Stimulated activated CD8-positive, alpha-beta memory T cell treated with anti-CD3 and anti-CD28 coated beads, Interleukin-15, amount 100 ng/mL, for 1 hour (primary cell): ENCODE data around the gene SEPTIN11.
A peak's percentile ranks its signal among the peaks of the same experiment; 100 is the strongest.

ENCODE experiments used
- DNase-seq: peaks from one replicate; pipeline ENCODE4 v3.0.0-alpha.2; 2020; ENCODE audit warnings: low read depth

The SEPTIN11 gene

DNA sequence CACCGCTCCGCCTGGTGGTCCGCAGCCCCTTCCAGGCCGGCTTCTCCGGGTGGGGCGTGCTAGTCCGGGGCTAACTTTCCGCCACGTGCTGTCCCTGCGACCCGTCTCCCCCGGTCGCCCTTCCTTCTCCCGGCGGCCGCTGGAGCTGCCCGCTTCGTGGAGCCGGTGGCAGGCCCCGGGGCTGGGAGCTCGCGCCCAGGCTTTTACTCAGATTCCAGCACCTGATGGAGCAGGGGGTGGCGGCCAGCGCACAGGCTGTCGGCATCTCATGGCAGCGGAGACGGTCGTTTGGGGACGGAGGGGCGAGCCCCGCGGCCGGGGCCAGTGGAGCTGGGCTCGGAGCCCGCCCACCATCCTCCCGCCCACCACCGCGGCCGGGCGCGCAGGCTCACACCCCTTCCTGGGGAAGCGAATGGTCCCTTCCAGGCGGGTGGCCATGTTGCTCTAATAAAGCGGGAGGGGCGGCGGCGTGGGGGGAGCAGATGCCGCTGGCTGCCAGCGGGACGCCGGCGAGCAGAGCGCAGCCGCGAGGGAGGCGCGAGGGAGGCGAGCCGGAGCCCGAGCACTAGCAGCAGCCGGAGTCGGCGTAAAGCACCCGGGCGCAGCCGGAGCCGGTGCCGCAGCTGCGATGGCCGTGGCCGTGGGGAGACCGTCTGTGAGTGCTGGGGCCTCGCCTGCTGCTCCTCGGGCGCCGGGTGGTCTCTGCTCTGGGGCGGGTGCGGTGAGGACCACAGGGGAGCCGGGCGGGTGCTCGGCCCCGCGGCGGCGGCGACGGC, at the start of gene SEPTIN11:
Gene SEPTIN11 (plus strand): TSS at position 477 of the 776 bp plus-strand sequence. CDS start 152 bp downstream, at position 629.
- peak; percentile 64 for DNase-seq

DNA sequence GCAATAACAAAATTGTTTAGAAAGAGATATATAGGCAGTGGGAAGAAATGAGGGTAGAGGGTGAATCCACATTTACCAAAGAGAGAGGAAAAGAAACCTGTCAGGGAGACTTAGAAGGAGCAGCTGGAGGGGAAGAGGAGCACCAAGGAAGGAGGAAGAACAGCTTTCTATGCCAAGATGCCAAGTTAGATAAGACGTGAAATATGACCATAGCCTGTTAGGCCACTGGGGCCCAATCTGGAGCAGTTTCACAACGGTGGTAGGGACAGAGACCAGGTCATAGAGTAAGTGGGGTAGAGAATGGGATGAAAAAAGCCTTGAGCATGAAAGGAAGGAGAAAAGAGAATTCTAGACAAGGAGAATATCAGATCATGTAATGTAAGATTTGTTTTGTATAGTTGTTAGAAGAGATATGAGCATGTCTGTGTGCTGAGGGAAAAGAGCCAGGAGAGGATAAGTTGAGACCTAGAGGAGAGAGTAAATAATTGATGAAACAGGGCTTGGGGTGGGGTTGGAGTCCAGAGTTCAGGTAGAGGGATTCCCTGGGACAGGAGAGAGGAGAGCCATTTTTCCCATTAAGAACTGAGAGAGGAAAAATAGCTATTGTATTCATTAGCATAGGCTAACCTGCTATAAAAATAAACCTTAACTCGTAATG, 47.2 kb upstream of the SEPTIN11 start:
- DNase-seq, result no peak

DNA sequence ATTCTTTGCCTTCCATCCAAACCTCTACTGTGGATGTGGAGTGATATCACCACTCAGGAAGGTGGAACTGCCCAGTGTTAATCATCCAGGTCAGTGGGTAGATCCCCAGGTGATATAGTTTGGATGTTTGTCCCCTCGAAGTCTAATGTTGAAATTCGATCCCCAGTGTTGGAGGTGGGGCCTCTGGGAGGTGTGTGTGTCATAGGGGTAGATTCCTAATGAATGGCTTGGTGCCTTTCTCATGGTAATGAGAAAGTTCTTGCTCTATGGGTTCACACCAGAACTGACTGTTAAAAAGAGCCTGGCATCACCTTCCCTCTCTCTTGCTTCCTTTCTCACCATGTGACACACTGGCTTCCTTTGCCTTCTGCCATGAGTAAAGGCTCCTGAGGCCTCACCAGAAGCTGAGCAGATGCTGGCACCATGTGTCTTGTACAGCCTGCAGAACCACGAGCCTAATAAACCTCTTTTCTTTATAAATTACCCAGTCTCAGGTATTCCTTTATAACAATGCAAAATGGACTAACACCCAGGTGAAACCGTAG, 44.8 kb upstream of the SEPTIN11 start:
- no peak for DNase-seq

- DNase-seq, result no peak
These were observed 44.0 kb upstream of the SEPTIN11 start for GRCh38 chr4:76905521-76905920.

DNA sequence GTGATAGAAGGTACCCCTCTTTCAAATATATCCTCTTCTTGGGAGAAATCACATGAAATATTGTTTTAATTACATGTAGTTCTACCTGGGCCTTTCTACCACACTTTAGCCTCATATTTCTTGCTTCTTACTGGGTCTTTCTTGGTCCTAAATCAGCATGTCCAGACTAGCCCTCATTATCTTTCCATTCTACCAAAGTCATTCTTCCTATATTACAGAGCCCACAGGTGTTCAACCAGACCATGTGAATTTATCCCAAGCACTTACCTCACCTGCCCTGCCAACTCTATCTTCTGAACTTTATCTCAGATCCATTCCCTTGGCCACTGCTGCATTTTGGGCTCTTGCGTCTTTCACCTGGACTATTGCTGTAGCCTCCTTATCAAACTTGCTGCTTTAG, 39.8 kb upstream of the SEPTIN11 start:
- no peak for DNase-seq

DNA sequence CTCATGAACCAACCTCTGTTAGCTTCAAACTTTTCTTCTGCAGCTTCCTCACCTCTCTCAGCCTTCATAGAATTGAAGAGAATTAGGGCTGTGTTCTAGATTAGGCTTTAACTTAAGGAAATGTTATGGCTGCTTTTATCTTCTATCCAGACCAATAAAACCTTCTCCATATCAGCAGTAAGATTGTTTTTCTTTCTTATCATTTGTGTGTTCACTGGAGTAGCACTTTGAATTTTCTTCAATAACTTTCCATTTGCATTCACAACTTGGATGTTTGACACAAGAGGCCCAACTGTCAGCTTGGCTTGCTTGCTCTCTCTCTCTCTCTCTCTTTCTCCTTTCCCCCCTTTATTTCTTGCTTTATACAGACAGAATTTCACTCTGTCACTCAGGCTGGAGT, 28.8 kb upstream of the SEPTIN11 start:
- no peak for DNase-seq

DNA sequence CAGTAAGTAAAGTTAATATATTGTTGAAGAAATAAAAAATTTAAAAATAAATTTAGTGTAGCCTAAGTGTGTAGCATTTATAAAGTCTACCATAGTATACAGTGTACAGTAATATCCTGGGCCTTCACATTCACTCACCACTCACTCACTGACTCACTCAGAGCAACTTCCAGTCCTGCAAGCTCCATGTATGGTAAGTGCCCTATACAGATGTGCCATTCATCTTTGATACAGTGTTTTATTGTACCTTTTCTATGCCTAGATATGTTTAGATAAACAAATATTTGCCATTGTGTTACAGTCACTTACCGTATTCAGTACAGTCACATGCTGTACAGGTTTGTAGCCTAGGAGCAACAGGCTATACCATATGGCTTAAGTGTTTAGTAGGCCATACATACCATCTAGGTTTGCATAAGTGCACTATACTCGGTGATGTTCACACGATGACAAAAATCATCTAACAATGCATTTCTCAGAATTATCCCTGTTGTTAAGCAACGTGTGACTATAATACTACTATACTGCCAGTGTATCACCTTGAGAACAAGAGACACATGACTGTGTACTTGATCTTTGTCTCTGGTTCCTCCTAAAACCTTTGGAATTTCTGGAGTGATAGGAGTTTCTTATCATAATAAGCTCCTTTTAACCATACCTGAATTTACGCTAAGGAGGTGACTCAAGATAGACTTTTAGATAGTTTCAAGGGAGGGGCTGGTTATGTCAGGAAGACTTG, 25.8 kb upstream of the SEPTIN11 start:
- DNase-seq, result no peak

GRCh38 chr4:76926841-76927240, 22.7 kb upstream of the SEPTIN11 start:
- no peak for DNase-seq

GRCh38 chr4:76930685-76931084, 18.9 kb upstream of the SEPTIN11 start:
- DNase-seq, result no peak

DNA sequence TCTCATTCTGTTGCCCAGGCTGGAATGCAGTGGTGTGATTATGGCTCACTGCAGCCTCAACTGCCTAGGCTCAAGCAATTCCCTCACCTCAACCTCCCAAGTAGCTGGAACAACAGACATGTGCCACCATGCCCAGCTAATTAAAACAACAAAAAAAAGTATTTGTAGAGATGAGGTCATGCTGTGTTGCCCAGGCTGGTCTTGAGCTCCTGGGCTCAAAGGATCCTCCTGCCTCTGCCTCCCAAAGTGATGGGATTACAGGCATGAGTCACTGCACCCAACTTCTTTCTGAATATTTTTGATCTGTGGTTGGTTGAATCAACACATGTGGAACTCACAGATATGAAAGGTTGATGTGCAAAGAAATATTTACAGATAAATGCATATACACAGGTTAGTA, 18.5 kb upstream of the SEPTIN11 start:
- no peak for DNase-seq

DNA sequence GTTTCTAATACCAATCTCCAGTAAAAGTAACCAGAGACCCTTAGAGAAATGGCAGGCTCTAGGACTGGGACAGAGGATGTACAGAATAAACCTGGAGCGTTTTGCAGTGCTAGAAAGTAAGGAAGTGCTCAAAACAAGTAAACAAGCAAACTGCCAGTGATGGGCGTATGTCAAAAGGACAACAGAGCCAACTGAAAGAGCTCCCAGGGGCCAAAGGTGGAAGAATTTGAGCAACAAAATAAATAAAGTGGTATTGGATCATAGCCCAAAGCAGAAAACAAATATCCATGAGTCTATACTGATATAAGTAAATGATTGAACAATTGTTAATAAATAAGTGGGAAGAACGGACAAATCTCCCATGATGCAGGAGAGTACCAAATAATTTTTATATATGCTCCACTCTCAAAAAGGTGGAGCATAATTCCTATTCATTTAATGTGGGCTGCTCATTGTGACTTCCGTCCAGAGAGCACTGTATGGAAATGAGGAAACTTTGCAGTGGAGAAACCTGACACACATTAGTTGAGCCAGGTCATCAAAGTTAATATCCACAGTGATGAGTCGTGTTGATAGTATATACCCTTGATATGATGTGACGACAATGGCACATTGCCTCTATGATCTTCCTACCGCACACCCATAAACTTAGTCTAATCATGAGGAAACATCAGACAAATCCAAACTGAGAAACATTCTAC, 17.8 kb upstream of the SEPTIN11 start:
- no peak for DNase-seq

- no peak for DNase-seq
These were observed 10.4 kb upstream of the SEPTIN11 start for GRCh38 chr4:76939184-76939583.

DNA sequence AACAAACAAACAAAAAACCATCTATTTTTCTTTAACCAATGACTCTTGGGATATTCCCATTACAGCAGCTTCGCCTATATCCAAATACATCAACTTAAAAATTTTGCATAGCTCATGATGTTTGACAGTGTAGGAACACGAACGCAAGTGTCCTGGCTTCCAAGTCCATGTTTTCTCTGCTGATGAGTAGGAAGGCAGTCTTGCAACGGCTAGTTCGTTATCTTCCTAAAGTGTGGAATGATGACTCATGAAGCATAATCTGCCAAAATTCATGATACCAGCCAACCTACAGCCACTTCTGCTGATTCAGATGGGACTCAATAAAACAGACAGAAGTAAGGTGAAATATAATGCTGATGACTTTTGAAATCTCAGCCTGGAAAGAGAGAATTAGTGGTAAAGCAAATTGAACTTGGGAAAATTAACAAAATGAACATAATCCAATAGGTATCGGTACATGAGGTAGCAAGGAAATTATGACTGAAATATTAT, 6.4 kb upstream of the SEPTIN11 start:
- DNase-seq, result no peak

- no peak for DNase-seq
These were observed 5.8 kb upstream of the SEPTIN11 start for GRCh38 chr4:76943790-76944189.

DNA sequence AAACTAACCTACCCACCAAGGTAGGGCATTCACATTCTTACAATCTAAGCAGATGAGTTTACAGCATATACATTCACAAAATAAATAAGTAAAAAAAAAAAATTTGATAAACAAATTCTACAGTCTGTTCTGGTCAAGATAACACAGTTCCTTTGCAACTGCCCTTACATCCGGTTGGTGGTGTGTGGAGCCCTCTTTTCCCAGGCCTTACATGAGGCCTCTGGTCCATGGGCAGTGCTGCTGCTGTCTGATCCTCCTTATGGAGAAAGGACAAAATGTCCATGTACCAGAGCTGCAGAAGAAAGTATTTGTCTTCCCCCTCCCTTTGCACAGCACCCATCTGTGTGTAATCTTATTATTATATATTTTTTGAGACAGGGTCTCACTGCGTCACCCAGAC, 2.2 kb upstream of the SEPTIN11 start:
- no peak for DNase-seq

DNA sequence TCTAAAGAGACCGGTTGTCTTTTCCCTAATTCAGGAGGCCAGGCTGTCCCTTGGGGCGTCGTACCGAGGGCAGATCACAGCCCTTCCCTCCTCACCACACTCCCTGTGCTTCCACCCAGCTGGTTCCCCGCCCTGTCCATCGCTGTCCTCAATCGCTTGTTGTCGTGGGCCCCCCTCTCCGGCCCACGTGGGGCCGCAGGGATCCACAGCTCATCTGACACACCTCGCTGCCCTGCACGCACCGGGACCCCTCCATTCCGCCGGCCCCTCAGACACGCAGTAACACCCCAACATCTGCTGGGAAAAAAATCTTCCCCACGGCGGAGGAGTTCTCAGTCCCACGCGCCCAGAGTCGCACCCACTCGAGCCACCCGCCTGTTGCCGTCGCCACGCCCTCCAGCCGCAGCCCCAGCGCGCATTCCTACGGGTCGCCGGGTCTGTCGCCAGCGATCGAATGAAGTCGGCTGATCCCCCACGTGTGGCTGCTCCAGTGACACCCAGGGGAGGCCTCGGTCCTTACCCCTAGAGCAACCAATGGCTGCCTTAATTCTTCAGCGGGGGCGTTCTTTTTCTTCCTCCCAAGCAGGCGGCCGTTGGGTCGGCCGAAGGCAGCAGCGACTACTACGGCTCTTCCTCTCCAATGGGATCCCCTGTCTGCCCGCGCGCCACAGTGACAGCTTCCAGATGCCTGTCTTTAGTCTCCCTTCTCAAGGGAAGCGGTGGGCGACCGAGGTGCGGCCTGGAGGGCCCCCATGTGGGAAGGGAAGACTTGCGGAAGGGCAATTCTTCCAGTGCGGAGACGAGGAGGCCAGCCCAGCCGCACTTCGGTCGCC, 893 bp upstream of the SEPTIN11 start:
- peak; percentile 35 for DNase-seq

GRCh38 chr4:76950052-76950955, 752 bp downstream of the SEPTIN11 start:
- DNase-seq, result peak; percentile 16

GRCh38 chr4:76950956-76951671, 1.6 kb downstream of the SEPTIN11 start:
- DNase-seq, result no peak

GRCh38 chr4:76951672-76952010, 2.1 kb downstream of the SEPTIN11 start:
- no peak for DNase-seq
